Pancreas (tissue), 10 donors: ENCODE data around the gene CALCR. TPM values are rescaled to one million over a fixed set of nuclear protein-coding genes. Genes with fewer than 3 reads are reported as not detected.

Experiments used
- ATAC-seq, 4 donors: fragments of 200-7000 bp; cut with Tn5 transposase; one replicate each; pipeline versions ENCODE4 v1.8.0 to v1.9.1; 2020; ENCODE audit warnings: mild to moderate bottlenecking in 4 of 4, moderate library complexity in 4 of 4
- DNase-seq, 6 donors: peaks; one replicate each; pipeline ENCODE4 v3.0.0-alpha.2; 2020
- FAIRE-seq: peaks from 2 replicates; lab custom pipeline; 2012; peaks lifted over from hg19 to GRCh38; lab: Jason Lieb, UNC
- H3K27ac ChIP-seq, 4 donors: fragments of 200-600 bp; sonication (generic); 1 replicate in 3 of 4; 2 replicates in 1 of 4; pipeline versions ENCODE4 v1.5.0 to v1.8.0; 2020
- H3K27me3 ChIP-seq, 4 donors: fragments of 200-600 bp; one replicate each; pipeline ENCODE4 v1.8.0; 2021
- H3K36me3 ChIP-seq, 3 donors: fragments of 200-600 bp; sonication (generic) in 1 of 3; one replicate each; pipeline versions ENCODE4 v1.5.0 to v1.8.0; 2020 to 2021
- H3K4me1 ChIP-seq, 3 donors: fragments of 200-600 bp; one replicate each; pipeline ENCODE4 v1.8.0; 2021
- H3K4me3 ChIP-seq, 4 donors: fragments of 200-600 bp; sonication (generic) in 2 of 4; one replicate each; pipeline versions ENCODE4 v1.5.0 to v1.8.0; 2020 to 2021
- H3K9me3 ChIP-seq, 4 donors: fragments of 200-600 bp; one replicate each; pipeline ENCODE4 v1.8.0; 2021
- CTCF ChIP-seq, 4 donors: fragments of 200-600 bp; sonication (generic) in 3 of 4; IDR thresholded peaks; one replicate each; pipeline versions ENCODE4 v1.5.0 to v1.8.0; 2021; ENCODE audit warnings: antibody characterized with exemption in 4 of 4
- WGBS, 2 donors: extraction: QIAGEN DNeasy Blood & Tissue Kit; methylation state at CpG; one replicate each; pipeline ENCODE4 v1.1.7; 2013; 5-methylcytosine and 5-hydroxymethylcytosine counted together
- intact Hi-C, 3 donors: fragments of 100-400 bp; cut with DNase I; formaldehyde crosslinking; loops; one replicate each; pipeline versions ENCODE4 v1.11.1 to v1.14.2; 2022
- polyA plus RNA-seq, 2 donors: library from polyadenylated mRNA; stranded (reverse); fragments of 200-250 nt; gene quantifications; one replicate each; pipeline ENCODE4 v1.2.3, GENCODE V29; 2013
- total RNA-seq, 6 donors: library from RNA; stranded (reverse); fragmentation: NEBNext Ultra II Directional in 4 of 6; extraction: Animal tissue kit (Norgen Biotek cat#: 25700) in 4 of 6; gene quantifications; one replicate each; pipeline versions ENCODE4 v1.2.1 to v1.2.4, GENCODE V29; 2021 to 2023
- donor health status: healthy with polysubstance abuse.
- donor health status: DM: no; HTN: no; CAD: no; lungs with moderate emphysema.
- donor health status: DM: no; HTN: no; CAD: no.
- donor health status: control.
- donor health status: control.
- donor health status: Bipolar disorder and iron deficiency.
- donor health status: DM: yes; HTN: yes; CAD: no.
- donor health status: DM: no; HTN: no; CAD: no.
- donor health status: DM: no; HTN: no; CAD: no.
- donor health status: DM: yes; HTN: yes; CAD: no.

Gene CALCR
- total RNA-seq: not detected
- under 1 TPM in 1 of 2 donors, not detected in 1; 0.09 TPM for polyA plus RNA-seq

- Histone ChIP-seq H3K4me3 (peak within 1 kb of the TSS in 3 of 4 donors; percentile 4 to 30 (median 7)), H3K9me3 (no peaks in the 10 kb centered on the region), H3K4me1 (peaks cover 0 to 6% (median 6%) of the 10 kb centered on the region in 3 donors), H3K27me3 (peaks cover 0 to 10% (median 0%) of the 10 kb centered on the region in 4 donors), H3K27ac (no peak within 1 kb of the TSS), H3K36me3 (no peaks in the 10 kb centered on the region)
- FAIRE-seq (no peak), DNase-seq (peak in 3 of 6 donors; percentile 12 to 57 (median 36)), ATAC-seq (peak; percentile 31 to 61 (median 48))
- WGBS, 2 donors: 1% methylated on average over 46 of the region's 46 CpGs
- TF ChIP-seq CTCF (IDR thresholded peaks at IDR 0.05): no peak
- intact Hi-C loops: no loop called here
Measured at GRCh38 chr7:93574646-93575554, at the start of gene CALCR. TSS of gene CALCR (minus strand) at chr7:93574724. CDS start at chr7:93486981, 87,743 bp downstream.

GRCh38 chr7:93623816-93624215 is 49.3 kb upstream of the CALCR start:
- Histone ChIP-seq H3K9me3 (no peaks in the 10 kb centered on the region), H3K36me3 (no peaks in the 10 kb centered on the region), H3K27ac (no peak overlapping the region), H3K4me3 (no peak overlapping the region), H3K27me3 (no peaks in the 10 kb centered on the region), H3K4me1 (no peaks in the 10 kb centered on the region)
- ATAC-seq (no peak), FAIRE-seq (no peak), DNase-seq (no peak)
- no peak for TF ChIP-seq CTCF (IDR thresholded peaks at IDR 0.05)
- 66 to 83% methylated on average over 1 of the region's 1 CpG for WGBS, 2 donors
- intact Hi-C loops: no loop called here

GRCh38 chr7:93622036-93623033 is 47.8 kb upstream of the CALCR start:
- peak in 1 of 6 donors; percentile 11 for DNase-seq
- intact Hi-C loops: no loop called here
- Histone ChIP-seq H3K4me1 (no peaks in the 10 kb centered on the region), H3K4me3 (no peak overlapping the region), H3K27me3 (no peaks in the 10 kb centered on the region), H3K36me3 (no peaks in the 10 kb centered on the region), H3K9me3 (no peaks in the 10 kb centered on the region), H3K27ac (no peak overlapping the region)
- TF ChIP-seq CTCF (IDR thresholded peaks at IDR 0.05): peak in 2 of 4 donors; percentile 20 to 21
- ATAC-seq: peak; percentile 55 to 80 (median 75)
- WGBS, 2 donors: 25 to 28% methylated on average over 13 of the region's 13 CpGs
- no peak for FAIRE-seq

- TF ChIP-seq CTCF (IDR thresholded peaks at IDR 0.05): no peak
- FAIRE-seq (no peak), DNase-seq (no peak), ATAC-seq (no peak)
- no peak overlapping the region for H3K27ac ChIP-seq
- H3K27me3 ChIP-seq: no peaks in the 10 kb centered on the region
- H3K36me3 ChIP-seq: no peaks in the 10 kb centered on the region
- H3K4me1 ChIP-seq: no peaks in the 10 kb centered on the region
- intact Hi-C loops: no loop called here
- no peak overlapping the region for H3K4me3 ChIP-seq
- no peaks in the 10 kb centered on the region for H3K9me3 ChIP-seq
Measured at GRCh38 chr7:93620864-93621263, 46.3 kb upstream of the CALCR start.
